Measurements from ENCODE around the gene VAV3. TPM values are rescaled to one million over a fixed set of nuclear protein-coding genes. Genes with fewer than 3 reads are reported as not detected.
"Not testable (repeated sequence)": the region's sequence is repeated elsewhere in the genome, so short reads cannot be mapped to it uniquely, and the experiment has no call there.

VAV3 gene
- total and polyA plus RNA-seq, 10 donors: 10.5 to 63.0 (median 38.8) TPM

- TF ChIP-seq CTCF (IDR thresholded peaks at IDR 0.05 in 8 of 11, conservative IDR thresholded peaks at IDR 0.05 in 3 of 11) (no peak), POLR2AphosphoS5 (IDR thresholded peaks at IDR 0.05) (no peak), POLR2A (IDR thresholded peaks at IDR 0.05) (no peak)
- H3K4me3 ChIP-seq: no peak overlapping the region
- intact Hi-C loops (cut with DNase I; ENCODE audit: low total_unique reads): no loop called here
- H3K4me1 ChIP-seq: peaks cover 5 to 34% (median 18%) of the 10 kb centered on the region in 6 donors
- H3K27me3 ChIP-seq (replicated peaks in 1 of 7): no peaks in the 10 kb centered on the region
- no peaks in the 10 kb centered on the region for H3K9me3 ChIP-seq
- peaks cover 0 to 33% (median 0%) of the 10 kb centered on the region in 6 donors for H3K36me3 ChIP-seq
- DNase-seq: no peak
- WGBS, 5 donors: 52 to 58% (median 56%) methylated on average over 4 of the region's 4 CpGs
- peak overlapping the region in 6 of 8 donors; percentile 40 to 60 (median 50) for H3K27ac ChIP-seq
Observed at GRCh38 chr1:107739201-107739600, 225.8 kb downstream of the VAV3 start.

- DNase-seq; H3K27ac ChIP-seq; H3K27me3 ChIP-seq (replicated peaks in 1 of 7); H3K9me3 ChIP-seq; H3K4me1 ChIP-seq; H3K4me3 ChIP-seq; intact Hi-C loops (cut with DNase I; ENCODE audit: low total_unique reads): not testable (repeated sequence)
- peaks cover 0 to 35% (median 5%) of the 10 kb centered on the region in 6 donors for H3K36me3 ChIP-seq
- WGBS, 5 donors: 92 to 97% (median 96%) methylated on average over 7 of the region's 7 CpGs
Observed at GRCh38 chr1:107733401-107733800, 231.6 kb downstream of the VAV3 start.

GRCh38 chr1:107727866-107728265 is 237.1 kb downstream of the VAV3 start:
- TF ChIP-seq POLR2AphosphoS5 (IDR thresholded peaks at IDR 0.05) (no peak), POLR2A (IDR thresholded peaks at IDR 0.05) (no peak), CTCF (IDR thresholded peaks at IDR 0.05 in 8 of 11, conservative IDR thresholded peaks at IDR 0.05 in 3 of 11) (no peak)
- H3K4me1 ChIP-seq: no peaks in the 10 kb centered on the region
- H3K27me3 ChIP-seq (replicated peaks in 1 of 7): no peaks in the 10 kb centered on the region
- no peak for DNase-seq
- peaks cover 0 to 71% (median 8%) of the 10 kb centered on the region in 6 donors for H3K36me3 ChIP-seq
- no peak overlapping the region for H3K27ac ChIP-seq
- no peak overlapping the region for H3K4me3 ChIP-seq
- no peaks in the 10 kb centered on the region for H3K9me3 ChIP-seq
- WGBS, 5 donors: 94 to 99% (median 97%) methylated on average over 2 of the region's 2 CpGs
- intact Hi-C loops (cut with DNase I; ENCODE audit: low total_unique reads): no loop called here

GRCh38 chr1:107726860-107727259 is 238.1 kb downstream of the VAV3 start:
- Histone ChIP-seq H3K4me3 (no peak overlapping the region), H3K4me1 (no peaks in the 10 kb centered on the region), H3K36me3 (peaks cover 0 to 66% (median 7%) of the 10 kb centered on the region in 6 donors), H3K27me3 (replicated peaks in 1 of 7) (no peaks in the 10 kb centered on the region), H3K27ac (no peak overlapping the region), H3K9me3 (no peaks in the 10 kb centered on the region)
- 85 to 94% (median 94%) methylated on average over 2 of the region's 2 CpGs for WGBS, 5 donors
- TF ChIP-seq POLR2AphosphoS5 (IDR thresholded peaks at IDR 0.05) (no peak), CTCF (IDR thresholded peaks at IDR 0.05 in 8 of 11, conservative IDR thresholded peaks at IDR 0.05 in 3 of 11) (no peak), POLR2A (IDR thresholded peaks at IDR 0.05) (no peak)
- intact Hi-C loops (cut with DNase I; ENCODE audit: low total_unique reads): no loop called here
- DNase-seq: no peak

GRCh38 chr1:107724648-107725047 is 240.3 kb downstream of the VAV3 start:
- WGBS, 5 donors: 83 to 93% (median 90%) methylated on average over 1 of the region's 1 CpG
- DNase-seq: no peak
- Histone ChIP-seq H3K4me1 (no peaks in the 10 kb centered on the region), H3K36me3 (peaks cover 0 to 73% (median 7%) of the 10 kb centered on the region in 6 donors), H3K9me3 (peaks cover 0 to 5% (median 2%) of the 10 kb centered on the region in 8 donors), H3K27me3 (replicated peaks in 1 of 7) (no peaks in the 10 kb centered on the region), H3K4me3 (no peak overlapping the region), H3K27ac (no peak overlapping the region)
- no peak for TF ChIP-seq CTCF (IDR thresholded peaks at IDR 0.05 in 8 of 11, conservative IDR thresholded peaks at IDR 0.05 in 3 of 11)
- no peak for TF ChIP-seq POLR2AphosphoS5 (IDR thresholded peaks at IDR 0.05)
- no peak for TF ChIP-seq POLR2A (IDR thresholded peaks at IDR 0.05)
- intact Hi-C loops (cut with DNase I; ENCODE audit: low total_unique reads): no loop called here

- H3K27ac ChIP-seq; intact Hi-C loops (cut with DNase I; ENCODE audit: low total_unique reads); H3K4me3 ChIP-seq; H3K9me3 ChIP-seq; H3K4me1 ChIP-seq; H3K27me3 ChIP-seq (replicated peaks in 1 of 7); DNase-seq: not testable (repeated sequence)
- WGBS, 5 donors: 95 to 99% (median 97%) methylated on average over 4 of the region's 4 CpGs
- peaks cover 0 to 44% (median 2%) of the 10 kb centered on the region in 6 donors for H3K36me3 ChIP-seq
Observed at GRCh38 chr1:107720210-107720609, 244.8 kb downstream of the VAV3 start.

Measured in spleen (tissue), 11 donors.